Bronchial epithelial cell (primary cell): ENCODE results near the gene ADGRG7. TPM values are rescaled to one million over a fixed set of nuclear protein-coding genes. Genes with fewer than 3 reads are reported as not detected.
A peak's percentile ranks its signal among the peaks of the same experiment; 100 is the strongest.

Experiments used
- DNase-seq: peaks from one replicate; pipeline ENCODE4 v3.0.0-alpha.2; 2010; ENCODE audit warnings: low read depth
- FAIRE-seq: peaks from 2 replicates; lab custom pipeline; 2011; peaks lifted over from hg19 to GRCh38; lab: Jason Lieb, UNC
- H3K27me3 ChIP-seq: 2 replicates; pipeline ENCODE4 v1.5.1; 2011; ENCODE audit warnings: low read length; ENCODE audit not compliant: control insufficient read depth, insufficient read depth
- H3K36me3 ChIP-seq: 2 replicates; pipeline ENCODE4 v1.5.1; 2011; ENCODE audit warnings: low read length; ENCODE audit not compliant: control insufficient read depth, insufficient read depth
- H3K4me3 ChIP-seq: 2 replicates; pipeline ENCODE4 v1.5.1; 2011; ENCODE audit warnings: mild to moderate bottlenecking, low read depth, low read length, control low read depth
- CTCF ChIP-seq: IDR thresholded peaks from 2 replicates; pipeline ENCODE4 v1.5.1; 2011; ENCODE audit warnings: mild to moderate bottlenecking, moderate library complexity, low read length, control low read depth, inconsistent platforms; ENCODE audit not compliant: insufficient read depth, severe bottlenecking
- total RNA-seq: library from RNA; depleted of rRNA; stranded (reverse); fragments of >200 nt; gene quantifications from 2 replicates; pipeline ENCODE4 v1.2.1, GENCODE V29; 2014

ADGRG7 gene
- total RNA-seq, 1 donor from 2014 or later: under 0.01 TPM

GRCh38 chr3:100590114-100590839 lies 19.1 kb upstream of the ADGRG7 start:
- no peak for FAIRE-seq
- H3K27me3 ChIP-seq: no peaks in the 10 kb centered on the region
- peak; percentile 76 for TF ChIP-seq CTCF
- no peaks in the 10 kb centered on the region for H3K36me3 ChIP-seq
- H3K4me3 ChIP-seq: no peak overlapping the region
- peak; percentile 75 for DNase-seq

GRCh38 chr3:100590840-100591147 lies 18.6 kb upstream of the ADGRG7 start:
- Histone ChIP-seq H3K4me3 (no peak overlapping the region), H3K27me3 (no peaks in the 10 kb centered on the region), H3K36me3 (no peaks in the 10 kb centered on the region)
- FAIRE-seq: no peak
- no peak for DNase-seq
- no peak for TF ChIP-seq CTCF

- DNase-seq (no peak), FAIRE-seq (no peak)
- no peak for TF ChIP-seq CTCF
- Histone ChIP-seq H3K36me3 (no peaks in the 10 kb centered on the region), H3K27me3 (no peaks in the 10 kb centered on the region), H3K4me3 (no peak overlapping the region)
Measured at GRCh38 chr3:100591411-100591810, 18.0 kb upstream of the ADGRG7 start.

GRCh38 chr3:100600181-100601042 lies 9.0 kb upstream of the ADGRG7 start:
- FAIRE-seq (peak; percentile 99), DNase-seq (peak; percentile 100)
- Histone ChIP-seq H3K36me3 (no peaks in the 10 kb centered on the region), H3K27me3 (no peaks in the 10 kb centered on the region), H3K4me3 (no peak overlapping the region)
- TF ChIP-seq CTCF: no peak

GRCh38 chr3:100602506-100603444 lies 6.6 kb upstream of the ADGRG7 start:
- no peak for TF ChIP-seq CTCF
- FAIRE-seq (no peak), DNase-seq (peak; percentile 91)

More at GRCh38 chr3:100602506-100603444, 6.6 kb upstream of the ADGRG7 start:
- Histone ChIP-seq H3K36me3 (no peaks in the 10 kb centered on the region), H3K27me3 (no peaks in the 10 kb centered on the region), H3K4me3 (no peak overlapping the region)
